Raji (cell line): ENCODE data around the gene RBMS3.

ENCODE experiments used
- POLR2A ChIP-seq: IDR thresholded peaks from 2 replicates; pipeline ENCODE4 v1.6.1; 2011; ENCODE audit warnings: low read depth, low read length, control low read depth; ENCODE audit not compliant: insufficient read depth

The RBMS3 gene

DNA sequence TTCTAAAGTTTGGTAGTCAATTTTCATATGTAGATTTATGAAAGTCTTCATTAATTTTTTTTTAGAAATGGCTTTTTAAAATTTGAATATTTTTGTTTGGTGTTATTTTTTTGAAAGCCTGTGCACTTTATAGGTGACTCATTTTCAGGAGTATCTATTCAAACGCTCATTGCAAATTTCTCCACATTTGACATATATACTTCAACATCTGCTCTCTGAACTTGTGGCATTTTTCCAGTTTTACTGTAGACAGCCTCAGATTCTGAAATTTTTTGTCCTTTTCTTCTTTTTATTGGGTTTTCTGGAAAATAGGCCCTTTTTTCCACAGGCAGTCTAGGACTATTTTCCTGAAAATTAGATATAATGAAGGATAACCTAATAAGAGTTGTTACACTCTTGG, 396.6 kb downstream of the RBMS3 start:
- TF ChIP-seq POLR2A = no peak

DNA sequence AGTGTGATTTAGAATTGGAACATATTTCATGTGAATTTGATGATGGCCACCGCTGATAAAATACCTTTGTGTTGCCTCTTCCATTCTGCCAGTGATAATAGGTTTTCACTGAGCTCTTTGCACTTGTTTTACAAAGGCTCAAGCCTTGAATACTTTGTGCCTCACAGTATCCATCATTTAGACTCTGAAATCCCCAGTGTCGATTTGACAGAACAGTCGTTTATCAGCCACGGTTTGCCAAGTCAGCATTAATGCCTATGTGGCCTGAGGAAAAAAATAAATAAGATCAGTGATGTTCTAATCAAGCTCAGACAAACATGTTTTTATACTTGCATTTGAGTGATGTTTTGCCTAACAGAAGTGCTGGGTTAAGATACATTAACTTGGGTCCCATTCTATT, 399.1 kb downstream of the RBMS3 start:
- no peak for TF ChIP-seq POLR2A

DNA sequence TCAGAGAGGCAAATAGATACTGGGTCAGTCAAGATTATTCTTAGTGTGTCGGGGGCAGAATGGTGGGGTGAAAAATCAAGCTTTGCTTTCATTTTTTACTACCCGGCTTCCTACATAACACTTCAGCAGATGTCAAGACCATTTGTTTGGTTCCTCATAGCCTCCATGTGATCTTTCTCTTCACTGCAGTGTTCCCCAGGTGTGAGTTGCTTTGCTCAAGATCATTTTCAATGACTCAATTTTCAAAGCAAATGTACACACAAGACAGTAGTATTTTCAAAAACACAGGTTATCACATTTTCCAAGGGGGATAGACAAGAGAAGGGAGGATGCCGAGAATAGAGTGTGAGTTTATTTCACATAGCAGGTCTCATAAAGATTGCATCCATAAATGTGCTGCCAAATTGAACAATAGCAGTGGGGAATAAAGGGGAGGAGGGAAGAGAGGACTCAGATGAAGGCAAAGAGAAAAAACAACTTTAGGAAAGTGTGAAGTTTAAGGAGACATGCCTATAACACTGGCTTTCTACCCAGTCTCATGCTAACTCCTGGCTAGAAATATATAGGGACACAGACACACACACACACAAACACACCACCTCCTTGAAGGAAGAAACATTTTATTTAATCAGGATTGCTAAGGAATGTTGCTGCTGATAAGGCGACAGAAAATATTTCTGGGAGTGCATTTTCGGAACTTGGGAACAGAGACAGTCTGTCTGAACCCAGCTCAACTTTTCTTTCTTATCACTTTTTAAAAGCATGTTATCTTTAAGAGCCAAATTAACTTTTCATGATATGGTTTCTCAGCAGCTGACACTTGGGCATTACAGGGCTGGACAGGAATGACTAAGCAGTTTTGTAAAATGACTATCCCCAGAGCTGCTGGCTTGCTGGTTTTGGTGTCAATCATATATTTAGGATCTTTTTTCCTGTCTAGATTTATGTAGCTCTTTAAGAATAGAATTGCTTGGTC, 402.4 kb downstream of the RBMS3 start:
- TF ChIP-seq POLR2A = no peak

DNA sequence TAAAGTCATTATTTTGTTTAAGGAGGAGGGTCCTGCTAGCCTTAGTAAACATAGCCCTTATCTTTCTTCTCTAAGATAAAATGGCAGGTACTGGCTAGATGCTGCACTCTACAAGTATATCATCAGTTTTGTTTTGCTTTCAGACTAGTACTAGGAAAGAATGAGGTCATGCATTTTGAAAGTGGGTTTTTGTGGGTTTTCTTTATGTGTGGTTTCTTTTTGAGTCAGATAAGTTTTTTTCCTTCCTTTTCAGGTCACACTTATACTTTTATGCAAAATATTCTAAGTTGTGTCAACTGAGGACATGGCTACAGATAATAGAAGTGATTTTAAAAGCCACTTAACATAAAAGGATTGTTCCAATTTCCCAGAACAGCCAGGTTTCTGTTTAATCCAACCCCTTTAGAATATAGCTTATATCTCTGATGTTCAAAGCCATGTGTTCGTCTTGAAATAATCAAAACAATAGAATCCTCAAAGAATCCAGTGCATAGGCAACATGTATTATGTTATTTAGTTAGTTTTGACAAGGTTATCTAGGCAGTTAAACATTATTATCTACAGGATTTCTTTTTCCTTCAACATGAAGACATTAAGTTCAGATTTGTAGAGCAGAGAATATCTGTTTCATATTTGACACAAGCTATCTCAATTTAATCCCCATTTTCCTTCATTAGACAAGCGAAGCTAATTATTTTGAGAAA, 406.2 kb downstream of the RBMS3 start:
- no peak for TF ChIP-seq POLR2A

DNA sequence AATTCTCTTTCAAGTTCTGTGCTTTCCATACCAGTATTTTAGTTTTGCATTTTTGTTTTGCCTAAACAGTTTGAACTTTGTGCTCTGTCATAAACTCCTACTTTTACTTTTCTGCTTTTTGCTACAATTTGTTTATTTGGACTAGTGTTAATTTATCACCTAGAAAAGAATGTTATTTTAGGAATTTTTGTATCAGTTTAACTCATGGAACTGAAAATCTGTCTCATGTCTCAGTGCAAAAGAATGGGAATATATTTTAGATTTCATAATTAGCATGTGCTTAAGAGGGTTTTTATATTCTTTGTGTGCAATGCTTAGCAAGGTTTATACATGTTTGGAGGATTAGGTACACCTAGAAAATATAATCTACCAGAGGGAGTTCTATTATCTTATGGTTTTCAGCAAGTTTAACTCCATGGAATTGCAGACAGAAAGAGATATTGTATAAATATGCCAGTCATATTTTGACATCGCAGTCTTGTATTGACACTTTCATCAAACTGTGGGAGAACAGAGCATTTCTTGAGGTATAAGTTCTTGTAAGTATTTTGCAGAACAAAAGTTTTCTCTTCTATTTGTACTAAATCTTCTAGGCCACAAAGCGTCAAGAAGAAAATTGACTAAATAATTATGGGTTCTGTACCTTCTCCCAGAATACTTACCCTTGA, 409.9 kb downstream of the RBMS3 start:
- TF ChIP-seq POLR2A = no peak

DNA sequence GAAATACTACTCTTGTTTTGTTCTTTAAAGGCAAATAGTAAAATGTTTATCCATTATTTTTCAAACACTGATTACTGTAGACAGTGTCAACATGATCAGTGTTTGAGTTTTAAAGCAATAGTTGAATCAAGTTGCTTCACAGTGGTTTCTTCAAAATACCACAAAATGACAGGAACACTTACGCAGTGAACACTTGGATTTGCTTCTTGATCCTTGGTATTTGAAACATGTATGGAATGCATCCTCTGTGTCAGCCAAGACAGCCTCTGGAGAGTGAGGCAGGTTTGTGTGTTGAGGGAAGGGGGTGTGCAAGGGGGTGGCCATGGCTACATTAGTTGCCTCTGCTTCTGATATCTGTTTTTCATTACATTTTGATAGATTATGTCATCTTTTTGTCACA, 413.0 kb downstream of the RBMS3 start:
- TF ChIP-seq POLR2A = no peak

DNA sequence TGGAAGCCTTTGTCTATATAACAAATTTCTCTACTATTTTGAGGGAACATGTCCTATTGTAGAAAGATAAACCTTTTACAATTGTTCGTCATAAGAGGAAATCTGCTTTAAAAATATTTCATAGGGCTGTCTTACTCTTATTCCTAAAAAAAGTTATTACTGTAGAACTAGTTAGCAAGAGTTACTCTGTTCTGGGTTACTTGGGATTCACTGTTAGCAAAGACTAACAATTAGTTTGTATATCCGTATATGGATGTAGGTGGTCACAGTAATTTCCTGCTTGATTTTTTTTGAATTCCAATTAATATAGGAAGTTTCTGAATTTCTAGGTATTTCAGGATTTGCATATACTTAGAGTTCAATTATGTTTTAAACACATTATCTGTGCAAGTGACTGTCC, 413.5 kb downstream of the RBMS3 start:
- no peak for TF ChIP-seq POLR2A

DNA sequence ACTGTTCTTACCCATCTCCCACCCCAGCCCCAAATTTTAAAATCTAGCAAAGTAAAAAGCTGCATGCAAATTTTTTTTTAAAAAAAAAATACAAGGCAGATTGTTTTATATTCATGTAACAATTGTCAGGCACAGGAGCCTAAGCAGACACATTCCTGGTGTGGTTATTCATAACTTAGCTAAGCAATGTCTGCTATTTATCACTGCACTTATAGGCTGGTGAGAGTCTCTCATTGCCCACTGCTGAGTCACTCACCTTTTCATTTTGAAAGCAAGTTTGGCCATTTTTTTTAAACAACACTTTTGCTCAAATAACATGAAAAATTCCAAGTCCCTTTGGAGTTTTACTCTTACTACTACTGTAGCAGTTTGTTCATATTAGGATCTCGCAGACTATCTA, 413.9 kb downstream of the RBMS3 start:
- no peak for TF ChIP-seq POLR2A

DNA sequence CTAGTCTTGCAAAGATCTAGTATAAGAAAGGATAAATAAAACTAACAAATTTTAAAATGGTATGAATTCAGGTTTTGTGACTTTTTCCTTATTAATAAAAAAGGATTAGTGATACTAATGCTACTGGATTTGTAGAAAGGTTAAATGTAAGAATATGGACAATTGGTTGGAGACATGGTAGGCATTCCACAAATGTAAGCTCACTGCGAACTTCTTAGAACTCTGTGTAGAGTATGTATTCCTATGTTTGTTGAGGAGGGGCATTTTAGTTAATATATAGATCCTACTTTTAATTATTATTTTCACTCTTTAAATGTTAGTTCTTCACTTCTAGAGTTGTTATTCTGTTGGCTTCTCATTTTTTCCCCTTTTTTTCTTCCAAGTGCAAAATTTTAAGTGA, 414.3 kb downstream of the RBMS3 start:
- TF ChIP-seq POLR2A = no peak

DNA sequence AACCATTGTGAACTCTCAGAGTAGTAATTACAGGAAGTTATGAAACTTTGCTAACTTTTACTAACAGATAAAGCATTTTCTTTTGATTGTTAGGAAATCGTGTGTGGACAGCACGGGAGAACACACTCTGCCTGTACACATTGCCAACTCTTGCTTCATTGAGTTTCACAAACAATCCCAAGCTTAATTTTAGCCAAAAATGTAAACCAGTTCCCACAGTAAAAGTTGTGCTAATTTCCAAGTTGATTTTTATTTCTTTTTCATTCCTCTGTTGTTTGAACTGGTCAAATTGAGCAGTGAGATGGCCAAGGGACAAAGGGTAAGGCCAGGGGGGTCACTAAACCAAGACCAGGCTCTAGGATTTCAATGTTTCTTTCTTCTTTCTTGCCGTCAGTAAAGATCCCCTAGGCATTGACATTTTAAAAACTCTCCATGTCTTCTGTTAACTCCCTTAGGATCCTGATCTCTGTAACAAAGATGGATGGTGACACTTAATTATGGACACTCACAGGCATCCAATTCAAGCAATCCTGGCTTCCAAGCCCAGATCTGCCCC, 414.9 kb downstream of the RBMS3 start:
- TF ChIP-seq POLR2A = no peak

DNA sequence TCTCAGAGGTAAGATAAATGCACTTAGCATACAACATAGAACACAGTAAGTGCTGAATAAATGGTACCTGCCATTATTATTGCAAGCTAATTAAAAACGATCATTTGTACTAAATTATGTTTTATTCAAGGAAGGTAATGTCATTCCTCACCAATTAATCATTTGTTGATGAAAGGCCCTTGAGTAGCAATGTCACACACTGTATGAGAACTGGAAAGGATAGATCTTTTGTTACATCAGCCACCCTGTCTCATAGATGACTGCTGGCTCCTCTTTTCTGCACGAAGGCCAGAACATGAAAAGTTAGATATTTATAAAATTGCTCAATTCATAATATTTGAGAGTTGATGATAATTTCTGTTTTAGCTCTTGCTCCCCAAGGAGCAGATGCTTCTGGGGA, 415.4 kb downstream of the RBMS3 start:
- TF ChIP-seq POLR2A = no peak

DNA sequence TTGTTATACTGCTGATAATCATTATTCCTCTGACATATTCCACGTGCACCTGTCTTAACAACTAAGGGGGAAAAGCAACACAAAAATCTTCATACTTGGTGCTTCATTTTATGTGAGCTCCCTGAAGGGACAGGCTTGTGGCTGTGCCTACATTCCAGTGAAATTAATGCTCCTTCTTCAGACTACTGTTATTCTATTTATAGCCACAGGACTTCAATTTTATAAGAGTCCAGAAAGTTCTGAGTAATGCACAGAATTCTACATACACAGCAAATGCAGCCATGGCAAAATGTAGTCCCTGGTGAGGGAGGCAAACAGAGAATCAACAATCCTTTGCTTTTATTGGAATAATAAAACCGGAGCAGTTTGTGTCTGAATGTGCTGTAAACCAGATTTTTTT, 417.1 kb downstream of the RBMS3 start:
- no peak for TF ChIP-seq POLR2A

DNA sequence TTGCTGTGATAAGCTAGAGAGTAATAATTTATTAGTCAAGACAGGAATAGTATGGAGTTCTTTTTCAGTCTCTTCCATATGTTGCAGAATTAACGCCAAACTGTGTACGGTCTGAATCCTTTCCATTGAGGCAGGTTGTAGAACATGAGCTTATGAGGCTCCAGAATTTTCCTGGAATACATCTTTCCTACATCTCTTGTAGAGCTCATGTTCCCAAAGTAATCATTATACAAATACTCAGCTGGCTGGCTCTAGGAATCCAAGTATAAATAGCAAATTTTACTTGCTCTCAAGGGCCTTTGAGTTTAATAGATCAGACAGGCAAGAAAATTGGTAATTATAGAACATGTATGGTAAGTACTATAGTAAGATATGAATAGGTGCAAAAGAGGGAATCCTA, 419.4 kb downstream of the RBMS3 start:
- TF ChIP-seq POLR2A = no peak

DNA sequence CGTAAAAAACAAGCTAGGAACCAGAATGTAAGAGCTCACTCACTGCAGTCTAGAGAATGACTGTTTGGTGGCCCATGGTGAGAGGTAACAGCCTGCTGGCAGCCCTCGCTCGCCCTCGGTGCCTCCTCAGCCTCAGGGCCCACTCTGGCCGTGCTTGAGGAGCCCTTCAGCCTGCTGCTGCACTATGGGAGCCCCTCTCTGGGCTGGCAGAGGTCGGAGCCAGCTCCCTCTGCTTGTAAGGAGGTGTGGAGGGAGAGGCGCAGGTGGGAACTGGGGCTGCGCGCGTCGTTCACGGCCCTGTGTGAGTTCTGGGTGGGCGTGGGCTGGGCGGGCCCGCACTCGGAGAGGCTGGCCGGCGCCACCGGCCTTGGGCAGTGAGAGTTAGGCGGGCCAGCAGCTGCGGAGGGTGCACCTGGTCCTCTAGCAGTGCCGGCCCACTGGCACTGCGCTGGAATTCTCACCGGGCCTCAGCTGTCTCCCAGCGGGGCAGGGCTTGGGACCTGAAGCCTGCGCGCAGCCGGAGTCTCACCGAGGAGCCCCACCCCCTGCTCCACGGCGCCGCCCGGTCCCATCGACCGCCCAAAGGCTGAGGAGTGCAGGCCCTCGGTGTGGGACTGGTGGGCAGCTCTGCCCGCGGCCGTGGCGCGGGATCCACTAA, 420.6 kb downstream of the RBMS3 start:
- TF ChIP-seq POLR2A = no peak
